ENCODE results near the gene FGF16. TPM values are rescaled to one million over a fixed set of nuclear protein-coding genes. Genes with fewer than 3 reads are reported as not detected.

FGF16 gene
- total and polyA plus RNA-seq, 3 donors from 2014 or later, result 0.18 to 0.55 (median 0.19) TPM

GRCh38 chrX:77444075-77444474, 3.1 kb upstream of the FGF16 start:
- TF ChIP-seq CTCF (IDR thresholded peaks at IDR 0.05) (no peak), POLR2A (IDR thresholded peaks at IDR 0.05) (no peak)
- H3K27ac ChIP-seq, result no peak overlapping the region
- no peaks in the 10 kb centered on the region for H3K27me3 ChIP-seq
- H3K9me3 ChIP-seq, result no peaks in the 10 kb centered on the region
- H3K36me3 ChIP-seq (ENCODE audit: low read depth, missing control alignments), result no peaks in the 10 kb centered on the region
- intact Hi-C loops (cut with DNase I; ENCODE audit: low total_unique reads), result no loop called here
- no peak for DNase-seq
- WGBS, 2 donors, result 79 to 92% methylated on average over 1 of the region's 1 CpG
- no peaks in the 10 kb centered on the region for H3K4me1 ChIP-seq
- no peak overlapping the region for H3K4me3 ChIP-seq

- H3K27ac ChIP-seq, result no peak overlapping the region
- H3K36me3 ChIP-seq (ENCODE audit: low read depth, missing control alignments), result no peaks in the 10 kb centered on the region
- 64 to 93% methylated on average over 3 of the region's 3 CpGs for WGBS, 2 donors
- no peak for DNase-seq
- H3K4me3 ChIP-seq, result no peak overlapping the region
- H3K27me3 ChIP-seq, result no peaks in the 10 kb centered on the region
- intact Hi-C loops (cut with DNase I; ENCODE audit: low total_unique reads), result no loop called here
- no peak for TF ChIP-seq CTCF (IDR thresholded peaks at IDR 0.05)
- no peak for TF ChIP-seq POLR2A (IDR thresholded peaks at IDR 0.05)
- H3K9me3 ChIP-seq, result no peaks in the 10 kb centered on the region
- H3K4me1 ChIP-seq, result no peaks in the 10 kb centered on the region
Measured at GRCh38 chrX:77444545-77444944, 2.6 kb upstream of the FGF16 start.

GRCh38 chrX:77446029-77446585, 1.1 kb upstream of the FGF16 start:
- intact Hi-C loops (cut with DNase I; ENCODE audit: low total_unique reads), result no loop called here
- Histone ChIP-seq H3K27ac (no peak overlapping the region), H3K27me3 (no peaks in the 10 kb centered on the region), H3K36me3 (ENCODE audit: low read depth, missing control alignments) (no peaks in the 10 kb centered on the region), H3K4me3 (peak overlapping the region; percentile 6 to 13), H3K4me1 (no peaks in the 10 kb centered on the region), H3K9me3 (no peaks in the 10 kb centered on the region)
- 0 to 2% methylated on average over 5 to 13 of the region's 27 CpGs for WGBS, 2 donors
- peak; percentile 27 for DNase-seq
- no peak for TF ChIP-seq POLR2A (IDR thresholded peaks at IDR 0.05)
- TF ChIP-seq CTCF (IDR thresholded peaks at IDR 0.05), result peak in 2 of 3 experiments; percentile 9 to 18

- H3K4me1 ChIP-seq, result no peaks in the 10 kb centered on the region
- H3K27ac ChIP-seq, result no peak overlapping the region
- H3K4me3 ChIP-seq, result no peak overlapping the region
- H3K36me3 ChIP-seq (ENCODE audit: low read depth, missing control alignments), result no peaks in the 10 kb centered on the region
- TF ChIP-seq CTCF (IDR thresholded peaks at IDR 0.05) (no peak), POLR2A (IDR thresholded peaks at IDR 0.05) (no peak)
- WGBS, 2 donors, result 23% methylated on average over 16 of the region's 73 CpGs; no CpG with 5 or more reads in 1 of the 2 donors
- intact Hi-C loops (cut with DNase I; ENCODE audit: low total_unique reads), result no loop called here
- no peaks in the 10 kb centered on the region for H3K27me3 ChIP-seq
- no peak for DNase-seq
- no peaks in the 10 kb centered on the region for H3K9me3 ChIP-seq
Measured at GRCh38 chrX:77447653-77448569, 722 bp downstream of the FGF16 start.

Data from testis (tissue), 3 donors.